CD4-positive, alpha-beta T cell treated with Interleukin-21 for 1 hour (primary cell): ENCODE measurements around the gene CDX1.

ENCODE experiments used
- DNase-seq: peaks from one replicate; pipeline ENCODE4 v3.0.0-alpha.2; 2020

Gene CDX1

GRCh38 chr5:150131978-150132694 is 34.4 kb upstream of the CDX1 start:
- no peak for DNase-seq

- no peak for DNase-seq
Measured at GRCh38 chr5:150132740-150133139, 33.8 kb upstream of the CDX1 start.

- no peak for DNase-seq
Measured at GRCh38 chr5:150133581-150134197, 32.9 kb upstream of the CDX1 start.

- DNase-seq, result no peak
Measured at GRCh38 chr5:150134198-150134588, 32.4 kb upstream of the CDX1 start.

- DNase-seq, result no peak
Measured at GRCh38 chr5:150135557-150136304, 30.8 kb upstream of the CDX1 start.

- DNase-seq, result no peak
Measured at GRCh38 chr5:150136305-150137167, 30.0 kb upstream of the CDX1 start.

- no peak for DNase-seq
Measured at GRCh38 chr5:150137168-150137957, 29.2 kb upstream of the CDX1 start.

- DNase-seq, result no peak
Measured at GRCh38 chr5:150137997-150138396, 28.6 kb upstream of the CDX1 start.

- DNase-seq, result no peak
Measured at GRCh38 chr5:150138551-150139265, 27.9 kb upstream of the CDX1 start.

- DNase-seq, result no peak
Measured at GRCh38 chr5:150139334-150139733, 27.2 kb upstream of the CDX1 start.

- no peak for DNase-seq
Measured at GRCh38 chr5:150140830-150141229, 25.7 kb upstream of the CDX1 start.

- no peak for DNase-seq
Measured at GRCh38 chr5:150141544-150142184, 24.9 kb upstream of the CDX1 start.

- no peak for DNase-seq
Measured at GRCh38 chr5:150142185-150142958, 24.2 kb upstream of the CDX1 start.

- DNase-seq, result no peak
Measured at GRCh38 chr5:150142959-150143349, 23.6 kb upstream of the CDX1 start.

GRCh38 chr5:150143350-150144245 is 23.0 kb upstream of the CDX1 start:
- DNase-seq, result no peak

- no peak for DNase-seq
Measured at GRCh38 chr5:150144246-150144801, 22.3 kb upstream of the CDX1 start.

- no peak for DNase-seq
Measured at GRCh38 chr5:150144879-150145278, 21.7 kb upstream of the CDX1 start.

GRCh38 chr5:150146235-150146634 is 20.3 kb upstream of the CDX1 start:
- no peak for DNase-seq
